Measurements from ENCODE around the gene RAPGEF3. TPM values are rescaled to one million over a fixed set of nuclear protein-coding genes. Genes with fewer than 3 reads are reported as not detected.
A peak's percentile ranks its signal among the peaks of the same experiment; 100 is the strongest.

Gene RAPGEF3
- total RNA-seq, 1 experiment from 2014 or later, result 6.1 TPM

- H3K36me3 ChIP-seq, result no peaks in the 10 kb centered on the region
- no peaks in the 10 kb centered on the region for H3K9me3 ChIP-seq
- no peak for DNase-seq
- H3K27me3 ChIP-seq, result no peaks in the 10 kb centered on the region
- H3K4me3 ChIP-seq, result no peak overlapping the region
These were observed 35.6 kb downstream of the RAPGEF3 start for GRCh38 chr12:47722941-47723631.

DNA sequence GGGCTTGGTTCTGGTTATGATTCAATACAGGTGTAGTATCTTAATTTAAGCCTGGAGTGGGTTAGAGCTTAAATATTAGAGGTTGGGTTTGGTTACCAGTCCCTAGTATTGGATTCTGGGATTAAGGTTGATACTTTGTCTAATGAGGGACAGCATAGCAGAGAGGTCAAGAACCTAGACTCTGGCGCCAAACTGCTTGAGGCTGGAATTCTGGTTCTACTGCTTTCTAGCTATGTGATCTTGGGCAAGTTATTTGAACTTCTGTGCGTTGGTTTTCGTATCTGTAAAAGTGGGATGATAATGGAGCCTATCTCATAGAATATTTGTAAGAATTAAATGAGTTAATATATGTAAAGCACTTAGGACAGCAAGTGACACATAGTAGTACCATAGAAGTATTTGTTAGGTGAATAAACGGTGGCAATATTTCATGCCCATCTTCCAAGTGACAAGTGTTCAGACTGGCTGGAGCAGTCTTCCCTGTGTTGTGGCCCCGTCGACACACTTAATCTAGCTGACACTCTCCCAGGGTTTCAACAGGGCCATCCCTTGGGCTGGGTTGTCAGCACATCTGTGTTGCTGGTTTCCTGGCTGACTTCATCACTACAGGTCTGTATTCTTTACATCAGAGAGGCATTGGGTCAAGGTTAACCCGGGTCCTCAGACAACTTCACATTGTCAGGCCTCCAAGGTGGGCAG is 36.4 kb downstream of the RAPGEF3 start:
- Histone ChIP-seq H3K36me3 (no peaks in the 10 kb centered on the region), H3K9me3 (no peaks in the 10 kb centered on the region), H3K4me3 (no peak overlapping the region), H3K27me3 (no peaks in the 10 kb centered on the region)
- no peak for DNase-seq

DNA sequence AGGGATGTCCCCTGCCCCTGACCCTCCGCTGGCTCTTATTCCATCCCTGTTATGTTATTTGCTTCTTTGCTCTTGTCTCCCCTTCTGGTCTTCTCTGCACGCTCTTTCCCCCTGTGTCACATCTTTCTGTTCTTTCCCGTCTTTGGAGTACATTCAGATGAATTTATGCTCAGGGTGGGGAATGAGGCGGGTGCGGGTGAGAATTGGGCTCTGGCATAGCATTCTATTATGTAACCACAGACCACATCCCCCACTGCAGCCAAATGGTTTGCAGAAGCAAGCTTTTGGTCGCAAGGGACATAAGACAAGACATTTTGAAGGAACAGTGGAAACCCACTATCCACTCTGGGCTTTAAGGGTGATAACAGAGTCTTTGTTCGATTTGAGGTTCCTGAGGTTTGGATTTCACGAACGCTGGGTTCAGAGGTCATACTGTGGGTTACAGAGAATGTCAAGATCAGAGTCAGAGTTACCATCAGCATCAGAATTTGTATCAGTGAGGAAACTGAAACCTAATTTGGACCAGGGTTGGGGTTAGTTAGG is 37.2 kb downstream of the RAPGEF3 start:
- no peaks in the 10 kb centered on the region for H3K27me3 ChIP-seq
- no peaks in the 10 kb centered on the region for H3K36me3 ChIP-seq
- no peaks in the 10 kb centered on the region for H3K9me3 ChIP-seq
- DNase-seq, result no peak
- no peak overlapping the region for H3K4me3 ChIP-seq

DNA sequence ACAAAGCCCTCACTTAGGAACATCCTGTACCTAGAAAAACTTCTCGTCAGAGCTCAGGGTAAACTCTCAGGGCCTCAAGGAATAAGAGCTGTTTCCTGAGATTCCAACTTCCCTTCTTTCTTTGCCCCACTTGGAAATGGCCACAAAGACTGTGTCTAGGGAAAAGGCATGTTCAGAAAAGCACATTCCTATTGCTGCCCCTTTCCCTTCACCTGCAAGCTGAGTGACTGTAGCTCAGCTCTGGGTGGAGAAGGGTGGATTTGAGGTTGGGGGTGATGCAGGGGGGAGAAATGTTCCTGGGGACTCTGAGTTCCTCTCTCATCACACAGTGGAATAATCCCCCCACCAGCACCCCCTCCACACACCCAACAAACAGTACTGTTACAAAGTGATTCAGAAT is 40.1 kb downstream of the RAPGEF3 start:
- Histone ChIP-seq H3K9me3 (no peaks in the 10 kb centered on the region), H3K27me3 (no peaks in the 10 kb centered on the region), H3K4me3 (no peak overlapping the region), H3K36me3 (no peaks in the 10 kb centered on the region)
- DNase-seq, result no peak

GRCh38 chr12:47717443-47718193 is 41.1 kb downstream of the RAPGEF3 start:
- DNase-seq, result peak; percentile 70
- H3K27me3 ChIP-seq, result no peaks in the 10 kb centered on the region
- H3K36me3 ChIP-seq, result no peaks in the 10 kb centered on the region
- no peak overlapping the region for H3K4me3 ChIP-seq
- no peaks in the 10 kb centered on the region for H3K9me3 ChIP-seq

DNA sequence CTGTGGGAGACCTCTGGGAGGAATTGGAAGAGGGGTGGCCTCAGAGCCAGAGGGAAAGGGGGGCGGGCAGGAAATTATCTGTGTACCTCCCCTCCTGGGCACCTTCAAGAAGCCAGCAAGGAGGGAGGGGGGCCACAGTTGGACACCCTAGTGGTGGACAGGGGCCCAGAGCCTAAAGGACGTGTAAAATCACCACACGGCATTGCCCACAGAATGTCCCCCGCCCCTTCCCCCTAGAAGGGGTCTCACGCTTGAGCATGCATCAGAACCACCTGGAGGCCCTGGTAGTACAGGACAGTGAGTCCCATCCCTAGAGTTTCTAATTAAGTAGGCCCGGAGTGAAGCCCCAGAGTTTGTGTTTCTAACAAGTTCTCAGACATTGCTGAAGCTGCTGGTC is 41.6 kb downstream of the RAPGEF3 start:
- no peaks in the 10 kb centered on the region for H3K27me3 ChIP-seq
- no peaks in the 10 kb centered on the region for H3K9me3 ChIP-seq
- no peak overlapping the region for H3K4me3 ChIP-seq
- no peak for DNase-seq
- no peaks in the 10 kb centered on the region for H3K36me3 ChIP-seq

DNA sequence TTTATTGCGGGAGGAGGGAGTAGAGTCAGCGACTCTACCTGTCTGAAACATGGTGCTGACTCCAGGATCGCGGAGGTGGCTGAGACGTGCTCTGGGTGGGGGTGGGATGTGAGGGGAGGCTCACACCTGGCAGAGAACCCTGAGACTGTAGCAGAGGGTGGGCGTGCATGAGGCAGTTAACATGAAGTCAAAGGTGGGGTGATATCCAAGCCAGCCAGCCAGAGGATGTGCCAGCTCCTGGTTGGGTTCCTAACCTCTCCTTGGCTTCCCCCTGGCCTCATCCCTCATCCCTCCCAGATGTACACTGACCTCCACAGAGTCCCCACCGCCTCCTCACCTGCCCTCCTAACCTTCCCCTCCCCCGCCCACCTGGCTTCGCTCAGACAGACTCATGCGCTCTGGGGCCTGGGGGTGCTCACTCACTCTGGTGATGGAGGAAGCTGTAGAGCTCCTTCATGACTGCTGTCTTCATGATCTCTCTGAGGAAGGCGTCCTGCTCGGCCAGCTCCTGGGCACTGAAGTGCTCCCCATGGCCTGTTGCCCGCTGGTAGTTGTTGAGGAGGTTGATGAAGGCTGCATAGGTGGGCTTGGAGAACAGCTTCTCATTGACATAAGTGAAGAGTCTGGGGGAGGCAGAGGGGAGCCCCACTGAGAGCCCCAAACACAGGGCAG is 42.7 kb downstream of the RAPGEF3 start:
- H3K36me3 ChIP-seq, result no peaks in the 10 kb centered on the region
- H3K27me3 ChIP-seq, result no peaks in the 10 kb centered on the region
- H3K4me3 ChIP-seq, result no peak overlapping the region
- no peaks in the 10 kb centered on the region for H3K9me3 ChIP-seq
- DNase-seq, result no peak

- peak; percentile 73 for DNase-seq
- H3K4me3 ChIP-seq, result no peak overlapping the region
- no peaks in the 10 kb centered on the region for H3K27me3 ChIP-seq
- H3K9me3 ChIP-seq, result no peaks in the 10 kb centered on the region
- H3K36me3 ChIP-seq, result no peaks in the 10 kb centered on the region
These were observed 43.2 kb downstream of the RAPGEF3 start for GRCh38 chr12:47715393-47715876.

DNA sequence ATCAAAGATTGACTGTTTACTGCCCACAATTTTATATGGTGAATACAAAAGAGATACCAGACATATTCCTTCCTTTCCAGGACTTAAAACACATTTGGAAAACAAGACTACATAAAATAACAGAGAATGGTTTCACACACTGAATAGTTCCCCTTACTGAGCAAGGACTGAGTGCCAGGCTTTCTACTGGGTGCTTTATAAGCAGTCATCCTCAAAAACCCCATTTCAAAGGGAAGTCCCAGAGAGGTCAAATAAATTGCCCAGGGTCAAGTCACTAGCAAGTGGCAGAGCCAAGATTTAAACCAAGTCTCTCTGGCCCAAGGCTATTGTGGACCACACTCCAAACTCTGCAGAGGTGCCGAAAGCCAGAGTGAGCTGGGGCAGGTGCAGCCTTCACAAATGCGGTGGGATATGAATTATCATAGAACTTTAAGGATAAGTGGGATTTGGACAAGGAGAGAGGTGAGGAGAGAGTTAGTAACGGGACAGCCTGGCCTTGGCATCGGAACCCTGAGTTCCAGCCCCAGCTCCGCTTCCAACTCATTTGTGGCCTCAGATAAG is 43.8 kb downstream of the RAPGEF3 start:
- Histone ChIP-seq H3K36me3 (no peaks in the 10 kb centered on the region), H3K4me3 (no peak overlapping the region), H3K27me3 (no peaks in the 10 kb centered on the region), H3K9me3 (no peaks in the 10 kb centered on the region)
- no peak for DNase-seq

DNA sequence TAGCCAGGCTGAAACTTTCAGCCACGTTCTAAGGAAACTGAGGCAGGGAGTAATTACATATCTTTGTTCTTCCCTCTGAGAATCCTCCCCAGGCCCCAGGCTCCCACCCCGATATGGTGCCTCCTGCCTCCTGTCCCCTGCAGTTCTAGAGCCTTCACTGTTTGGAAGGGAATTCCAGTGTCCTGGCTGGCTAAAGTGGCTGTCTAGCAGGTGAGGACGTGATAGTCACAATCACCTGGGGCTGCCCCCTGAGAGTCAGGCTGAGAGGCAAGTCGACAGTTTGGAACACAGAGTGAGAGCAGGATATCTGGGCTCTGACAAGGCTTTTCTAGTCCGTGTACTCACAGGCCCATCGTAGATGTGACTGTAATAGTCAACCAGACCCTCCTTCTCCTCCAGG is 46.5 kb downstream of the RAPGEF3 start:
- Histone ChIP-seq H3K4me3 (no peak overlapping the region), H3K36me3 (no peaks in the 10 kb centered on the region), H3K9me3 (no peaks in the 10 kb centered on the region), H3K27me3 (no peaks in the 10 kb centered on the region)
- DNase-seq, result no peak

- H3K36me3 ChIP-seq, result no peaks in the 10 kb centered on the region
- DNase-seq, result no peak
- H3K27me3 ChIP-seq, result no peaks in the 10 kb centered on the region
- H3K4me3 ChIP-seq, result no peak overlapping the region
- H3K9me3 ChIP-seq, result no peaks in the 10 kb centered on the region
These were observed 47.2 kb downstream of the RAPGEF3 start for GRCh38 chr12:47711448-47711847.

GRCh38 chr12:47710278-47710677 is 48.4 kb downstream of the RAPGEF3 start:
- H3K36me3 ChIP-seq, result no peaks in the 10 kb centered on the region
- H3K27me3 ChIP-seq, result no peaks in the 10 kb centered on the region
- DNase-seq, result no peak
- no peaks in the 10 kb centered on the region for H3K9me3 ChIP-seq
- no peak overlapping the region for H3K4me3 ChIP-seq

DNA sequence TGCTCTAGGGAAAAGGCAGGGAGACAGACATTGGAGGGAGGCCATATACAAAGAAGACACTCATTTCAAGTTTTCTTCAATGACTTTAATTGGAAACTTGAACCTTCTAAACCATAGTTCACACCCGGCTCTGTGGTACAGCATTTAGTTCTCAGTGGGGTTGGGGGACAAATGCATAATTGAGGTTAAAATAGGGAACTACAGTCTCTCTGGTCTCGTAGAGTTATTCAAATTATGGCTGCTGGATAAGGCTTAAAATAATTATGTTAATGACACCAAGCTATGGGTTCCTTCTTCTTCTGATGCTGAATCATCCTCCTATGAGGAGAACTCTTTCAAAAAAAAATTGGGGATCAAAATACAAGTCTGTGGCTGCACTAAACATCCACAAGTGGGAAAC is 49.0 kb downstream of the RAPGEF3 start:
- no peaks in the 10 kb centered on the region for H3K9me3 ChIP-seq
- no peak for DNase-seq
- no peaks in the 10 kb centered on the region for H3K27me3 ChIP-seq

GRCh38 chr12:47709237-47709636 is 49.4 kb downstream of the RAPGEF3 start:
- Histone ChIP-seq H3K4me3 (no peak overlapping the region), H3K9me3 (no peaks in the 10 kb centered on the region), H3K27me3 (no peaks in the 10 kb centered on the region), H3K36me3 (no peaks in the 10 kb centered on the region)
- no peak for DNase-seq

More for the DNA sequence above, 49.0 kb downstream of the RAPGEF3 start:
- Histone ChIP-seq H3K4me3 (no peak overlapping the region), H3K36me3 (no peaks in the 10 kb centered on the region)

DNA sequence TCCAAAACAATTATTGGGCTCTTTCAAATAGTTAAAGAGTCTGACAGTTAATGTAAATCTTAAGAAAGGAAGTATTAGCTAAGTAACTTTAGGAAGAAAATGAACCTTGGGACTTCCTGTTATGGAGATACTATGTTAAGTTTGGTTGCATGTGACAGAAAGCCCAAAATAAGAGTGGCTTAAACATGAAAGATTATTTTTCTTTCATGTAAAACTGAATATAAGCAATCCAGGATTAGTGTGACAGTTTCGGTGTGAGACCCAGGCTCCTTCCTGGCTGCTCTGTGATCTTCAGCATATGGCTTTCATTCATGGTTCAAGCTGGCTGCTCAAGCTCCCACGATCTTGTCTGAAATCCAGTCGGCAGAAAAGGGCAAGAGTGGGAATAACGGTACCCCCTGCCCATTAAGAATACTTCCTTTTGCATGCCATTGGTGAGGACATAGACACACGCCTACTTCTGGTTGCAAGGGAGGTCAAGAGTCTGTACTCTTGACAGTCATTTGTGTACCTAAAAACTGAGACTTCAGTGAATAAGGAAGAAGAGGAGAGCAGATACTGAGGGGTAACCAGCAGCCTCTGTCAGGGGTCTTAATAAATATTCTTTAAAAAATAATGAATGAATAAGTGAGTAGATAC is 50.7 kb downstream of the RAPGEF3 start:
- Histone ChIP-seq H3K36me3 (peaks cover 10% of the 10 kb centered on the region), H3K27me3 (no peaks in the 10 kb centered on the region), H3K4me3 (no peak overlapping the region), H3K9me3 (no peaks in the 10 kb centered on the region)
- DNase-seq, result no peak

DNA sequence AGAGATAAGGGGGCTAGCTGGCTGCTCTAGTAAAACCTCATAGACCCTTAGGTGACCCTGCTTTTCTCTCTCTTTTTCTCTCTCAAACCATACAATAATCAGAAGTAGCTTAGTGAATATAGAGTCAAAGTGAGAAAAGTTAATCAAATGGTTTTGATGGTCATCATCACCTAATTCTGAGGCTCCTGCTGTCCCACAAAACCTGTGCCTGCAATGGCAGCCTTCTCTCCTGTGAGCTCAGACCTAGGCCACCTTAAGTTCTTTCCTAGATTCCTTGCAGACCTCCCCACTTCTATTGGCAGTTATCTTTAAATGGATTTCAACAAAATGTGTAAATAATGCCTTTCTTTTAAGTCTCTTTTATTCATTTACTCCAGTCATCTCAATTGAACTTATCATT is 51.3 kb downstream of the RAPGEF3 start:
- H3K36me3 ChIP-seq, result peaks cover 14% of the 10 kb centered on the region
- H3K4me3 ChIP-seq, result no peak overlapping the region
- no peaks in the 10 kb centered on the region for H3K27me3 ChIP-seq
- no peaks in the 10 kb centered on the region for H3K9me3 ChIP-seq
- no peak for DNase-seq
